ENCODE measurements around the gene BTBD17. TPM values are rescaled to one million over a fixed set of nuclear protein-coding genes. Genes with fewer than 3 reads are reported as not detected.
A peak's percentile ranks its signal among the peaks of the same experiment; 100 is the strongest.

The BTBD17 gene
- total RNA-seq, 1 donor from 2014 or later = 10.8 TPM

- Histone ChIP-seq H3K27ac (no peak overlapping the region), H3F3A (ENCODE audit: low read depth) (peaks cover 4% of the 10 kb centered on the region), H2AFZ (replicated peaks) (peak overlapping the region; percentile 21), H3K79me2 (ENCODE audit: low read depth) (no peaks in the 10 kb centered on the region), H3K27me3 (no peaks in the 10 kb centered on the region), H3K9me3 (ENCODE audit: low read depth) (no peaks in the 10 kb centered on the region), H3K9ac (no peak overlapping the region), H3K4me1 (peaks cover 14% of the 10 kb centered on the region), H4K20me1 (ENCODE audit: low read depth) (no peaks in the 10 kb centered on the region), H3K36me3 (no peaks in the 10 kb centered on the region), H3K4me3 (no peak overlapping the region), H3K4me2 (no peak overlapping the region)
- Mint-ChIP-seq H3K4me1 (peaks cover 17% of the 10 kb centered on the region), H3K27ac (peak overlapping the region; percentile 74), H3K9me3 (no peaks in the 10 kb centered on the region), H3K36me3 (no peaks in the 10 kb centered on the region), H3K4me3 (no peak overlapping the region), H3K27me3 (ENCODE audit: insufficient read depth, low read depth) (peaks cover 13% of the 10 kb centered on the region)
- TF ChIP-seq EZH2phosphoT487 (IDR thresholded peaks at IDR 0.05) = no peak
- no peak for TF ChIP-seq CTCF (IDR thresholded peaks at IDR 0.05)
- no peak for DNase-seq (ENCODE audit: low spot score)
These were observed 19.5 kb upstream of the BTBD17 start for GRCh38 chr17:74380959-74381808.

- TF ChIP-seq EZH2 (IDR thresholded peaks at IDR 0.05) = no peak
- no peak for TF ChIP-seq CTCF (IDR thresholded peaks at IDR 0.05)
- TF ChIP-seq EZH2phosphoT487 (IDR thresholded peaks at IDR 0.05) = no peak
- Mint-ChIP-seq H3K4me3 (peak overlapping the region; percentile 48), H3K27me3 (ENCODE audit: insufficient read depth, low read depth) (peaks cover 13% of the 10 kb centered on the region), H3K27ac (peak overlapping the region; percentile 74), H3K4me1 (peaks cover 17% of the 10 kb centered on the region), H3K9me3 (no peaks in the 10 kb centered on the region), H3K36me3 (no peaks in the 10 kb centered on the region)
- Histone ChIP-seq H4K20me1 (ENCODE audit: low read depth) (no peaks in the 10 kb centered on the region), H3K4me1 (peaks cover 14% of the 10 kb centered on the region), H3K9ac (no peak overlapping the region), H3K36me3 (no peaks in the 10 kb centered on the region), H3F3A (ENCODE audit: low read depth) (peaks cover 4% of the 10 kb centered on the region), H3K4me2 (peak overlapping the region; percentile 44), H3K4me3 (no peak overlapping the region), H3K27ac (no peak overlapping the region), H3K27me3 (no peaks in the 10 kb centered on the region), H3K9me3 (ENCODE audit: low read depth) (no peaks in the 10 kb centered on the region), H2AFZ (replicated peaks) (peak overlapping the region; percentile 21), H3K79me2 (ENCODE audit: low read depth) (no peaks in the 10 kb centered on the region)
- DNase-seq (ENCODE audit: low spot score) = peak; percentile 37
These were observed 18.7 kb upstream of the BTBD17 start for GRCh38 chr17:74380086-74380958.

- H3K9me3 ChIP-seq (ENCODE audit: low read depth) = no peaks in the 10 kb centered on the region
- H3K4me2 ChIP-seq = peak overlapping the region; percentile 44
- peaks cover 15% of the 10 kb centered on the region for H3K27me3 Mint-ChIP-seq (ENCODE audit: insufficient read depth, low read depth)
- H3K27ac ChIP-seq = no peak overlapping the region
- H3F3A ChIP-seq (ENCODE audit: low read depth) = peaks cover 4% of the 10 kb centered on the region
- H3K79me2 ChIP-seq (ENCODE audit: low read depth) = no peaks in the 10 kb centered on the region
- H3K27ac Mint-ChIP-seq = no peak overlapping the region
- H3K4me1 Mint-ChIP-seq = peaks cover 20% of the 10 kb centered on the region
- no peak overlapping the region for H3K4me3 Mint-ChIP-seq
- TF ChIP-seq EZH2phosphoT487 (IDR thresholded peaks at IDR 0.05) = no peak
- TF ChIP-seq CTCF (IDR thresholded peaks at IDR 0.05) = peak; percentile 98
- no peaks in the 10 kb centered on the region for H3K27me3 ChIP-seq
- H3K9me3 Mint-ChIP-seq = no peaks in the 10 kb centered on the region
- peak; percentile 94 for DNase-seq (ENCODE audit: low spot score)
- peaks cover 14% of the 10 kb centered on the region for H3K4me1 ChIP-seq
- no peak overlapping the region for H3K4me3 ChIP-seq
- H3K9ac ChIP-seq = no peak overlapping the region
- peak overlapping the region; percentile 77 for H2AFZ ChIP-seq (replicated peaks)
- no peaks in the 10 kb centered on the region for H4K20me1 ChIP-seq (ENCODE audit: low read depth)
- H3K36me3 Mint-ChIP-seq = no peaks in the 10 kb centered on the region
- no peaks in the 10 kb centered on the region for H3K36me3 ChIP-seq
These were observed 17.9 kb upstream of the BTBD17 start for GRCh38 chr17:74379495-74380085.
